Stimulated activated CD8-positive, alpha-beta memory T cell treated with anti-CD3 and anti-CD28 coated beads, Interleukin-4, amount 100 ng/mL, for 24 hours (primary cell): ENCODE results near the gene CHKB.
"Not testable (repeated sequence)": the region's sequence is repeated elsewhere in the genome, so short reads cannot be mapped to it uniquely, and the experiment has no call there.

ENCODE experiments used
- DNase-seq: peaks from one replicate; pipeline ENCODE4 v3.0.0-alpha.2; 2020; ENCODE audit warnings: low read depth

CHKB gene

DNA sequence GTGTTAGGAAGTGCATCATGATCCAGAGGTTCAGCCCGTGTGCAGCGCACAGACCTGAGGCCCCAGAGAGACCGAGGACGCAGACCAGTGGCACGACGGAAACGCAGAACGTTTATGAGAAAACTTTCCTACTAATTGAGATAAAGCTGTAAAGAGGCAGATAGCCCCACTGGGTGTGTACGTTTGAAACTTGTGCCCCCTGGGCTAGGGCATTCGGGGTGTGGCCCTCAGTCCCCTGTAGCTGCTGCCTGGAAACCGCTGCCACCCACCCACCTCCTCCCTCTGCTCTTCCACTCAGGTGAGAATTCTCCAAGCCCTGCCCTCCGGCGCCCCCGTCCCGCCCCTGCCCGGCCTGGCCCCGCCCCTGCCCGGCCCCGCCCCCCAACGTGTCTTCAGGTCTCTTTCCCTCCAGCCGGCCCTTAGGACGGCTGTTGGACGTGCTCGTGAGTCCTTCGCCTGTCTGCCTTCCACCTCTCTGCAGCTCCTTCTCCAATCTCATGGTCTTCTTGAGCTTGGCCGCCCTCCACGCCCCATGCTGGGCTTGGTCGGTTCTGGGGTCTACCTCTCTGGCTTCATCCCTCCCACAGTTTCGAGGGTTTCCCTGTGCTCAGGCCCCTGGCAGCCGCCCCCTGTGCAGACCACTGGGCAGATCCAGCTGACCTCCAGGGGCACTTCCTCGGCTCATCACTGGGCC lies 30.0 kb upstream of the CHKB start:
- DNase-seq = no peak

DNA sequence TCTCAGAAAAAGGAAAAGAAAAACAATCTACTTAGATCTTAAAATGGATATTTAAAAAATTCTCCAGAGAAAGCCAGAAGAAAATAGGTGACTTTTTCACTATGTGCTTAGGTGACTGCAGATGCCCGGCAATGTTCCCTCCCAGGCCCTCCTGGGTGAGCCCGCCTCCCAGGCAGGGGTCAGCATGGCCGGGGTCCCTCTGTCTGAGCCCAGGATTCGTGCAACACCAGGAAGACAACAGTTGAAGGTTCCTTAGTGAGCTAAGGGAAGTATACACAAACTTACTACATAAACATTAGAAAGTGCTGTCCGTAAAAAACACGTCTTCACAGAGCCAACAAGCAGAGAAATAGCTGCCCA lies 29.5 kb upstream of the CHKB start:
- no peak for DNase-seq

- no peak for DNase-seq
Measured at GRCh38 chr22:50611341-50612060, 28.9 kb upstream of the CHKB start.

- DNase-seq = no peak
Measured at GRCh38 chr22:50610581-50610980, 27.9 kb upstream of the CHKB start.

- no peak for DNase-seq
Measured at GRCh38 chr22:50610041-50610451, 27.4 kb upstream of the CHKB start.

- no peak for DNase-seq
Measured at GRCh38 chr22:50609599-50609998, 26.9 kb upstream of the CHKB start.

DNA sequence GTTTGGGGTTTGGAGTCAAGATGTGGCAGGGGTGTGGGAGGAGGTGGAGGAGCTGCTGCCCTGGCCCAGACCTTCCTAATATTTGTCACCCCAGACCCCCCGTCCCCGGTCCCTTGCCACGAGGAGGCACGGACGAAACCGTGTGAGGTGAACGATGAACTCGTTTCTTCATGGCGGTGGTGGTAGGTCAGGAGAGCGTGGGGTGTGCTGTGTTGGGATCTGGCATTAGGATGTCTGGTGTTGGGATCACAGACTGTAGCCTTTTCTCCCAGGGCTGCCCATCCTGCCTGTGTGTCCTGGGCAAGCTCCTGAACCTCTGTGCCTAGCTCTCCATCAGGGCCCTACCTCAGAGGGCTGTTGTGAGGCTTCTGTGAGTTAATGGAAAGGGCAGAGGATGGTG lies 26.3 kb upstream of the CHKB start:
- no peak for DNase-seq

GRCh38 chr22:50608058-50608840 lies 25.6 kb upstream of the CHKB start:
- not testable (repeated sequence) for DNase-seq

DNA sequence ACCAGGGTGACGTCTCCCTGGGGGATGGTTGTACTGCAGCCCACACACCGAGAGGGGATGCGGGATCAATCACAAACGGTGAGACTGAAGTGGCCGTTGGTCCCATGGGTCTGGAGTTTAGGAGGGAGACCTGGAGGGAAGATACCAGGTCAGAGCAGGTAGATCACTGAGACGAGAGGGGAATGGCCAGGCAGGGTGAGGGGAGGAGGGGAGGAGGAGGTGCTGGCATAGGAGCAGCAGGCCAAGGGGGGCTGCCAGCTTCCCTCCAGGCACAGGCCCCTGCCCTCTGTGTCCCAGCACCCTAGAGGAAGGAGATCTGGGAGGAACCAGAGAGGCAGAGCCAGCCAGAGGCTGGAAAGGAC lies 25.0 kb upstream of the CHKB start:
- DNase-seq = no peak

- no peak for DNase-seq
Measured at GRCh38 chr22:50606946-50607658, 24.5 kb upstream of the CHKB start.

DNA sequence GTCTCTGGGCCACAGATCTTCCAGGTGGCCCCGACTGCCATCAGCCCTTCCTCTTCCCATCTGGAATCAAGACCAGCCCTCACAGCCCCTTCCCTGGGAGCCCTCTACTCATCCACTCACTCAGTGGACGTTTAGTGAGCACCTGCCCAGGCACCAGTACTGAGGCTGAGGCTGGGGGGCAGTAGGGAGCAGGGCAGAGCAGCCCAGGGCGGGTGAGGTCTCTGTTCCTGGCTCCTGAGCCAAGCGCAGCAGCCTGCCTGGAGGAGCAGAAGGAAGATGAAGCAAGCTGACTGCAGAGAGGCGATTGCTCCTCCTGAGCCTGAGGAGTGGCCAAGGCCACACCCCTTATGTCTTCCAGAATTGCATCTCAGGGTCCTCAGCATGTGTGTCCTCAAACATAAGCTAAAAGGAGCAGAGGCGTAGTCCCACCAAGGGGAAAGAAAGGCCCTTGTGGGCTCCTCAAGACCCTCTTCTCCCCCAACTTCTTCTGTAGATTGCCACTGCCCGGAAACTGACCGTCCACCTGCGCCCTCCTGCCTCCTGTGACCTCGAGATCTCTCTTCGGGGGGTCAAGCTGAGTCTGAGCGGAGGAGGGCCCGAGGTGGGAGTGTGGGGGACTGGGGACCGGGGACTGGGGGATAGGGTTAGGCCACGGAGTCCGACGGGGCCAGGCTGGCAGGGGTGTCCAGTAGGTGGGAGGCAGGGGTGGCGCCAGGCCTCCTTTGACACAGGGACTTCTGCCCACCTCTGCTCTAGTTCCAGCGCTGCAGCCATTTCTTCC lies 23.7 kb upstream of the CHKB start:
- DNase-seq = no peak

GRCh38 chr22:50605613-50606074 lies 23.0 kb upstream of the CHKB start:
- DNase-seq = no peak

GRCh38 chr22:50605002-50605612 lies 22.5 kb upstream of the CHKB start:
- no peak for DNase-seq

- DNase-seq = no peak
Measured at GRCh38 chr22:50604256-50605001, 21.8 kb upstream of the CHKB start.

DNA sequence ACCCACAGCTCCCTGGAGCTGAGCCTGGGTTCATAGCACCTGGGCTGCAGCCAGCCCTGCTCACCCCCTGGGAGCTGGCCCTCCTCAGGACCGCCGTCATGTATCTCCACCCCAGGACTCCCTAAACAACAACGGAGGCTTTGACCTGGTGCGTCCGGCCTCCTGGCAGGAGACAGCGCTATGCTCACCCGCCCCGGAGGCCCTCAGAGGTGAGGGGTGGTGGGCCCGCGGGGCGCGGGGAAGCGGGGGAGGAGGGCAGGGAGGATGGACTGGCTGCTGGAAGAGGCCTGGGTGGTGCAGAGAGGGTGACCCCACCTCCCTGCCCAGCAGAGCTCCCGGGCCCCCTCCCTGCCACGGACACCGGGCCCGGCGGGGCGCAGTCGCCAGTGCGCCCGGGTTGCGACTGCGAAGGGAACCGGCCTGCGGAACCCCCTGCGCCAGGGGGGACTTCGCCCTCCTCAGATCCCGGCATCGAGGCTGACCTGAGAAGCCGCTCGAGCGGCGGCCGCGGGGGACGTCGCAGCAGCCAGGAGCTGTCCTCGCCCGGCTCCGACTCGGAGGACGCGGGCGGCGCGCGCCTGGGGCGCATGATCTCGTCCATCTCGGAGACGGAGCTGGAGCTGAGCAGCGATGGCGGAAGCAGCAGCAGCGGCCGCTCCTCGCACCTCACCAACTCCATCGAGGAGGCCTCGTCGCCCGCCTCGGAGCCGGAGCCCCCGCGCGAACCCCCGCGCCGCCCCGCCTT lies 21.0 kb upstream of the CHKB start:
- no peak for DNase-seq

- DNase-seq = no peak
Measured at GRCh38 chr22:50602338-50602700, 19.7 kb upstream of the CHKB start.

DNA sequence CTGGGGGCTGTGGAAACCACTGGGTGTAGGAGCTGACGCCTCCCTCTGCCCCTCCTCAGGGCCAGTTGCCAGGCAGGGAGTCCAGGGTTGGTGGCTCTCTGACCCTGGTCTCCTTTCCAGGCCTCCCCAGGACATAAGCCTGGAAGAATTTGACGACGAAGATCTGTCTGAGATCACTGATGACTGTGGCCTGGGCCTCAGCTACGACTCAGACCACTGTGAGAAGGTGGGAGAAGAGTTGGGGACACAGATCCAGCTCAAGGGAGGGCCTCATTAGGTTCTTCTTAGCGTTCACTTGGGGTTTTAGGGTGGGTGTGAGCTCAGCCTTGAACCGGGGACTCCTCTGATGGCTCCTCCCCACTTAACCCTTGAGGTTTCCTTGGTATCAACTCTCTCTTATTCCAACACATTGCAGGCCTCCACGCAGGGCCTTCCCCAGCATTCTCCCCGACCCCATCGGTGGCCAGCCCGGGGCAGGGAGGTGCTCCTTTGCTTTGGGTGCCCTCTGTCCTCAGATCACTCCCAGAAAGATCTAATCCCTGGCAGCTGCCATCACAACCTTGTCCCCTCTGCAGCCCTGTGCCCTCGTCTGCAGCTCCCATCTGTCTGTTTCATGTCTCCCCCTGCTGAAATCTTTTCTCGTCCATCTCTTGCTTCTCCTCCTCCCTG lies 19.2 kb upstream of the CHKB start:
- no peak for DNase-seq

- no peak for DNase-seq
Measured at GRCh38 chr22:50600967-50601668, 18.5 kb upstream of the CHKB start.

- no peak for DNase-seq
Measured at GRCh38 chr22:50600538-50600937, 17.9 kb upstream of the CHKB start, which contains the start of gene MAPK8IP2. Gene MAPK8IP2, plus strand, starts transcription at chr22:50600793. Its CDS starts 26 bp downstream, at chr22:50600819.
